Parathyroid adenoma (tissue), 2 donors: ENCODE results near the gene SPATA24.

Experiments
- H2AFZ ChIP-seq: fragments of 300-600 bp; sonication (generic); one replicate; pipeline ENCODE4 v1.7.0; 2017; ENCODE audit warnings: antibody characterized with exemption, mild to moderate bottlenecking
- H3K27ac ChIP-seq: fragments of 300-600 bp; sonication (generic); one replicate; pipeline ENCODE4 v1.7.0; 2017
- H3K27me3 ChIP-seq: fragments of 300-600 bp; sonication (generic); one replicate; pipeline ENCODE4 v1.7.0; 2017; ENCODE audit warnings: low read length; ENCODE audit not compliant: control insufficient read depth, insufficient read depth
- H3K36me3 ChIP-seq: fragments of 300-600 bp; sonication (generic); one replicate; pipeline ENCODE4 v1.7.0; 2017; ENCODE audit warnings: low read length; ENCODE audit not compliant: control insufficient read depth, insufficient read depth
- H3K4me1 ChIP-seq: fragments of 300-600 bp; sonication (generic); one replicate; pipeline ENCODE4 v1.7.0; 2017; ENCODE audit warnings: control low read depth
- H3K4me2 ChIP-seq: fragments of 300-600 bp; sonication (generic); one replicate; pipeline ENCODE4 v1.7.0; 2017; ENCODE audit warnings: low read length
- H3K4me3 ChIP-seq: fragments of 300-600 bp; sonication (generic); one replicate; pipeline ENCODE4 v1.7.0; 2017; ENCODE audit warnings: low read depth, low read length
- H3K79me2 ChIP-seq: fragments of 300-600 bp; sonication (generic); one replicate; pipeline ENCODE4 v1.7.0; 2017; ENCODE audit warnings: control low read depth
- H3K9ac ChIP-seq: fragments of 300-600 bp; sonication (generic); one replicate; pipeline ENCODE4 v1.7.0; 2017; ENCODE audit warnings: mild to moderate bottlenecking
- H3K9me3 ChIP-seq: fragments of 300-600 bp; sonication (generic); one replicate; pipeline ENCODE4 v1.7.0; 2017; ENCODE audit warnings: low read length; ENCODE audit not compliant: control insufficient read depth
- TF ChIP-seq, protein P1 (sequence below): fragments of 300-600 bp; sonication (generic); IDR thresholded peaks from one replicate; pipeline ENCODE4 v1.7.0; 2017; ENCODE audit warnings: antibody characterized with exemption, mild to moderate bottlenecking
- donor health status: primary hyperparathyroidism.

SPATA24 gene

GRCh38 chr5:139401546-139401945 is 2.3 kb downstream of the SPATA24 start:
- H3K27me3 ChIP-seq: no peaks in the 10 kb centered on the region
- H3K4me1 ChIP-seq: peaks cover 12% of the 10 kb centered on the region
- TF ChIP-seq, protein P1, sequence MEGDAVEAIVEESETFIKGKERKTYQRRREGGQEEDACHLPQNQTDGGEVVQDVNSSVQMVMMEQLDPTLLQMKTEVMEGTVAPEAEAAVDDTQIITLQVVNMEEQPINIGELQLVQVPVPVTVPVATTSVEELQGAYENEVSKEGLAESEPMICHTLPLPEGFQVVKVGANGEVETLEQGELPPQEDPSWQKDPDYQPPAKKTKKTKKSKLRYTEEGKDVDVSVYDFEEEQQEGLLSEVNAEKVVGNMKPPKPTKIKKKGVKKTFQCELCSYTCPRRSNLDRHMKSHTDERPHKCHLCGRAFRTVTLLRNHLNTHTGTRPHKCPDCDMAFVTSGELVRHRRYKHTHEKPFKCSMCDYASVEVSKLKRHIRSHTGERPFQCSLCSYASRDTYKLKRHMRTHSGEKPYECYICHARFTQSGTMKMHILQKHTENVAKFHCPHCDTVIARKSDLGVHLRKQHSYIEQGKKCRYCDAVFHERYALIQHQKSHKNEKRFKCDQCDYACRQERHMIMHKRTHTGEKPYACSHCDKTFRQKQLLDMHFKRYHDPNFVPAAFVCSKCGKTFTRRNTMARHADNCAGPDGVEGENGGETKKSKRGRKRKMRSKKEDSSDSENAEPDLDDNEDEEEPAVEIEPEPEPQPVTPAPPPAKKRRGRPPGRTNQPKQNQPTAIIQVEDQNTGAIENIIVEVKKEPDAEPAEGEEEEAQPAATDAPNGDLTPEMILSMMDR: no peak
- no peak overlapping the region for H2AFZ ChIP-seq
- no peak overlapping the region for H3K4me2 ChIP-seq
- no peaks in the 10 kb centered on the region for H3K9me3 ChIP-seq
- no peaks in the 10 kb centered on the region for H3K79me2 ChIP-seq
- no peaks in the 10 kb centered on the region for H3K36me3 ChIP-seq
- no peak overlapping the region for H3K27ac ChIP-seq
- H3K9ac ChIP-seq: no peak overlapping the region
- no peak overlapping the region for H3K4me3 ChIP-seq

GRCh38 chr5:139399501-139400121 is 4.3 kb downstream of the SPATA24 start:
- no peak overlapping the region for H3K27ac ChIP-seq
- no peaks in the 10 kb centered on the region for H3K9me3 ChIP-seq
- TF ChIP-seq, protein P1: no peak
- no peaks in the 10 kb centered on the region for H3K79me2 ChIP-seq
- no peak overlapping the region for H3K4me3 ChIP-seq
- peaks cover 12% of the 10 kb centered on the region for H3K4me1 ChIP-seq
- no peaks in the 10 kb centered on the region for H3K36me3 ChIP-seq
- H3K27me3 ChIP-seq: no peaks in the 10 kb centered on the region
- no peak overlapping the region for H2AFZ ChIP-seq
- H3K4me2 ChIP-seq: no peak overlapping the region
- no peak overlapping the region for H3K9ac ChIP-seq

DNA sequence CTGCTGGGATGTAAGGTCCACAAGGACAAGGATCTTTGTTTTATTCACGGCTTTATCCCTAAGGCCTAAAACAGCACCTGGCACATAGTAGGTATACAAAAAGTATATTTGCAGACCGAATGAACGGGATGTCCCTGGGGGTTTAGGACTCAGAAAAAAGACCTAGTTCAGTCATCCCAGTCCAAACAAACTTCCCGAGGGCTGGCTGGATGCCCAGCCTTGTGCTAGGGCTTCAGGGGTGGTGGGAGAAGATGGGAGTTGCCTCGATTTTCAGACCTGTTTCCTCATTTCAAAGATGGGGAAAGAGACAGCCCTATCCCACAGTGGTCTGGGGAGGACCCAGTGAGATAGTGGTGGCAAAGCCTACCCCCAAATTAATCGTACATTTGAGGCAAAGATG is 6.0 kb downstream of the SPATA24 start:
- H3K36me3 ChIP-seq: no peaks in the 10 kb centered on the region
- H2AFZ ChIP-seq: no peak overlapping the region
- H3K9me3 ChIP-seq: no peaks in the 10 kb centered on the region
- no peak overlapping the region for H3K9ac ChIP-seq
- peaks cover 3% of the 10 kb centered on the region for H3K4me1 ChIP-seq
- H3K27ac ChIP-seq: no peak overlapping the region
- no peaks in the 10 kb centered on the region for H3K79me2 ChIP-seq
- H3K4me3 ChIP-seq: no peak overlapping the region
- no peaks in the 10 kb centered on the region for H3K27me3 ChIP-seq
- no peak overlapping the region for H3K4me2 ChIP-seq
- TF ChIP-seq, protein P1: no peak

- Histone ChIP-seq H3K36me3 (no peaks in the 10 kb centered on the region), H3K4me1 (no peaks in the 10 kb centered on the region), H3K27me3 (no peaks in the 10 kb centered on the region), H2AFZ (no peak overlapping the region), H3K9ac (no peak overlapping the region), H3K27ac (no peak overlapping the region), H3K9me3 (no peaks in the 10 kb centered on the region), H3K79me2 (no peaks in the 10 kb centered on the region), H3K4me2 (no peak overlapping the region), H3K4me3 (no peak overlapping the region)
- TF ChIP-seq, protein P1: no peak
These were observed 7.2 kb downstream of the SPATA24 start for GRCh38 chr5:139396691-139397090.
